H9 (cell line): ENCODE results near the gene DNALI1. TPM values are rescaled to one million over a fixed set of nuclear protein-coding genes. Genes with fewer than 3 reads are reported as not detected.

Source experiments
- DNase-seq: peaks from one replicate; pipeline ENCODE4 v3.0.0-alpha.2; 2017
- H2AFZ ChIP-seq: one replicate; pipeline ENCODE4 v1.6.1; 2013; ENCODE audit warnings: mild to moderate bottlenecking, low read length, control low read depth, moderate library complexity
- H2AK5ac ChIP-seq: 2 replicates; pipeline ENCODE4 v1.6.1; 2013; ENCODE audit warnings: low read length, control low read depth, mixed read lengths; ENCODE audit not compliant: insufficient read length
- H2BK120ac ChIP-seq: one replicate; pipeline ENCODE4 v1.6.1; 2013; ENCODE audit warnings: low read depth, mild to moderate bottlenecking, low read length, control low read depth, inconsistent platforms; ENCODE audit not compliant: poor library complexity, severe bottlenecking
- H2BK12ac ChIP-seq: 2 replicates; pipeline ENCODE4 v1.6.1; 2013; ENCODE audit warnings: low read length, control low read depth, mixed read lengths, low read depth; ENCODE audit not compliant: insufficient read length
- H2BK15ac ChIP-seq: 2 replicates; pipeline ENCODE4 v1.6.1; 2013; ENCODE audit warnings: low read depth, low read length, control low read depth
- H2BK20ac ChIP-seq: one replicate; pipeline ENCODE4 v1.6.1; 2013; ENCODE audit warnings: low read depth, mild to moderate bottlenecking, low read length, control low read depth, inconsistent platforms; ENCODE audit not compliant: poor library complexity, severe bottlenecking
- H2BK5ac ChIP-seq: 2 replicates; pipeline ENCODE4 v1.6.1; 2013; ENCODE audit warnings: low read length, control low read depth, mixed read lengths; ENCODE audit not compliant: insufficient read length
- H3K14ac ChIP-seq: 2 replicates; pipeline ENCODE4 v1.6.1; 2013; ENCODE audit warnings: low read length, control low read depth; ENCODE audit not compliant: insufficient read depth
- H3K18ac ChIP-seq: 2 replicates; pipeline ENCODE4 v1.6.1; 2013; ENCODE audit warnings: low read depth, mild to moderate bottlenecking, mixed read lengths, low read length, control low read depth; ENCODE audit not compliant: insufficient read length
- H3K23ac ChIP-seq: 2 replicates; pipeline ENCODE4 v1.6.1; 2013; ENCODE audit warnings: low read length, control low read depth, mixed read lengths, low read depth; ENCODE audit not compliant: insufficient read length
- H3K23me2 ChIP-seq: 2 replicates; pipeline ENCODE4 v1.6.1; 2013; ENCODE audit warnings: low read depth, mild to moderate bottlenecking, mixed read lengths, low read length, control low read depth; ENCODE audit not compliant: insufficient read length, poor library complexity, severe bottlenecking
- H3K27ac ChIP-seq: 2 replicates; pipeline ENCODE4 v1.5.1; 2013; ENCODE audit warnings: low read length, control low read depth, mixed read lengths, low read depth; ENCODE audit not compliant: insufficient read length
- H3K27me3 ChIP-seq: 2 replicates; pipeline ENCODE4 v1.6.1; 2013; ENCODE audit warnings: low read length, control low read depth, inconsistent platforms; ENCODE audit not compliant: insufficient read depth
- H3K4ac ChIP-seq: 2 replicates; pipeline ENCODE4 v1.6.1; 2013; ENCODE audit warnings: low read depth, mild to moderate bottlenecking, control low read depth, inconsistent platforms, low read length, moderate library complexity
- H3K4me1 ChIP-seq: 2 replicates; pipeline ENCODE4 v1.6.1; 2013; ENCODE audit warnings: low read length, control low read depth, inconsistent platforms; ENCODE audit not compliant: insufficient read depth
- H3K4me2 ChIP-seq: 2 replicates; pipeline ENCODE4 v1.6.1; 2013; ENCODE audit warnings: low read length, control low read depth, mixed read lengths; ENCODE audit not compliant: insufficient read length, insufficient read depth
- H3K56ac ChIP-seq: 2 replicates; pipeline ENCODE4 v1.6.1; 2013; ENCODE audit warnings: low read depth, mild to moderate bottlenecking, mixed read lengths, low read length, control low read depth; ENCODE audit not compliant: insufficient read length
- H3K79me1 ChIP-seq: 2 replicates; pipeline ENCODE4 v1.6.1; 2013; ENCODE audit warnings: low read depth, mild to moderate bottlenecking, moderate library complexity, low read length, control low read depth, inconsistent platforms; ENCODE audit not compliant: insufficient read depth, poor library complexity, severe bottlenecking
- H3K79me2 ChIP-seq: 2 replicates; pipeline ENCODE4 v1.6.1; 2013; ENCODE audit warnings: low read length, control low read depth, inconsistent platforms; ENCODE audit not compliant: insufficient read depth
- H3K9ac ChIP-seq: 2 replicates; pipeline ENCODE4 v1.6.1; 2013; ENCODE audit warnings: low read length, control low read depth, mixed read lengths; ENCODE audit not compliant: insufficient read length; ENCODE audit errors: extremely low read depth
- H3K9me3 ChIP-seq: one replicate; pipeline ENCODE4 v1.6.1; 2013; ENCODE audit warnings: low read depth, low read length, inconsistent platforms; ENCODE audit not compliant: control insufficient read depth
- H3T11ph ChIP-seq: one replicate; pipeline ENCODE4 v1.6.1; 2013; ENCODE audit warnings: mild to moderate bottlenecking, low read length, control low read depth, inconsistent platforms
- H4K20me1 ChIP-seq: one replicate; pipeline ENCODE4 v1.6.1; 2013; ENCODE audit not compliant: control insufficient read depth, insufficient read length, insufficient read depth
- H4K5ac ChIP-seq: 2 replicates; pipeline ENCODE4 v1.6.1; 2013; ENCODE audit warnings: low read depth, mild to moderate bottlenecking, mixed read lengths, low read length, control low read depth; ENCODE audit not compliant: insufficient read length
- H4K8ac ChIP-seq: replicated peaks from 2 replicates; pipeline ENCODE4 v1.6.1; 2013; ENCODE audit warnings: low read length, control low read depth, mixed read lengths, low read depth; ENCODE audit not compliant: insufficient read length
- H4K91ac ChIP-seq: 2 replicates; pipeline ENCODE4 v1.6.1; 2013; ENCODE audit warnings: low read depth, mild to moderate bottlenecking, moderate library complexity, mixed read lengths, low read length, control low read depth; ENCODE audit not compliant: insufficient read length
- H3K27ac Mint-ChIP-seq, 3 experiments: 2 replicates in 2 of 3; 3 replicates in 1 of 3; pipeline ENCODE4 v1.8.0; 2020 to 2021; ENCODE audit warnings: mixed read lengths in 3 of 3, mild to moderate bottlenecking in 1 of 3, moderate library complexity in 1 of 3
- H3K27me3 Mint-ChIP-seq: 2 replicates; pipeline ENCODE4 v1.8.0; 2021; ENCODE audit warnings: low read depth, mild to moderate bottlenecking, moderate library complexity, mixed read lengths
- H3K36me3 Mint-ChIP-seq, 3 experiments: 2 replicates in 2 of 3; 3 replicates in 1 of 3; pipeline ENCODE4 v1.8.0; 2020 to 2021; ENCODE audit warnings: low read depth in 3 of 3, mixed read lengths in 3 of 3; ENCODE audit not compliant: insufficient read depth in 1 of 3
- H3K4me1 Mint-ChIP-seq, 2 experiments: 2 replicates each; pipeline ENCODE4 v1.8.0; 2020; ENCODE audit warnings: mixed read lengths in 2 of 2
- H3K4me3 Mint-ChIP-seq, 2 experiments: 2 replicates in 1 of 2; 3 replicates in 1 of 2; pipeline ENCODE4 v1.8.0; 2020 to 2021; ENCODE audit warnings: mild to moderate bottlenecking in 2 of 2, mixed read lengths in 2 of 2, moderate library complexity in 1 of 2
- H3K9me3 Mint-ChIP-seq, 2 experiments: 2 replicates in 1 of 2; 3 replicates in 1 of 2; pipeline ENCODE4 v1.8.0; 2020; ENCODE audit warnings: mild to moderate bottlenecking in 2 of 2, mixed read lengths in 2 of 2, moderate library complexity in 1 of 2
- CTCF ChIP-seq: fragments of 200-600 bp; sonication (generic); conservative IDR thresholded peaks from 3 replicates; pipeline ENCODE4 v1.8.0; 2021; ENCODE audit warnings: antibody characterized with exemption, mild to moderate bottlenecking
- WGBS: extraction: QIAGEN DNeasy Blood & Tissue Kit; methylation state at CpG from one replicate; pipeline ENCODE4 v1.1.7; 2013; ENCODE audit warnings: missing lambda C conversion rate, low lambda C conversion rate, mixed read lengths; ENCODE audit not compliant: insufficient read length; ENCODE audit errors: extremely low coverage; 5-methylcytosine and 5-hydroxymethylcytosine counted together
- long read RNA-seq: library from polyadenylated mRNA; unstranded; transcript quantifications from one replicate; pipeline ENCODE4 v2.0.0, GENCODE V29; 2020
- total RNA-seq: library from RNA; stranded (reverse); gene quantifications from 2 replicates; pipeline ENCODE4 v1.2.1, GENCODE V29; 2021

The DNALI1 gene
- total RNA-seq, result 18.0 and 18.9 TPM in 2 replicates
- long read RNA-seq, transcript DNALI1-201 (6 exons, 2,649 nt), result major isoform, 19 of 29 reads
- long read RNA-seq, partial matches to known transcripts, result 0 of 29 reads
- long read RNA-seq, other reads (novel, unspliced or antisense), result 6 of 29 reads

- Histone ChIP-seq H3K4me1 (no peaks in the 10 kb centered on the region), H4K20me1 (no peaks in the 10 kb centered on the region), H3K23me2 (peaks cover 12% of the 10 kb centered on the region), H3K27ac (no peak within 1 kb of the TSS), H2BK15ac (no peak within 1 kb of the TSS), H3K14ac (peak within 1 kb of the TSS; percentile 92; the same call in 1 of the 2 replicates), H2AK5ac (no peak within 1 kb of the TSS), H3K4ac (no peak within 1 kb of the TSS; the same call in 1 of the 2 replicates), H2BK20ac (no peak within 1 kb of the TSS), H3T11ph (peak within 1 kb of the TSS; percentile 82), H3K27me3 (no peaks in the 10 kb centered on the region), H2BK12ac (peak within 1 kb of the TSS; percentile 18), H2BK120ac (peak within 1 kb of the TSS; percentile 89), H4K91ac (peak within 1 kb of the TSS; percentile 12), H3K79me1 (no peaks in the 10 kb centered on the region), H4K8ac (no peak within 1 kb of the TSS), H3K23ac (no peak within 1 kb of the TSS), H3K79me2 (no peaks in the 10 kb centered on the region; the same call in 1 of the 2 replicates), H3K56ac (no peak within 1 kb of the TSS), H4K5ac (no peak within 1 kb of the TSS), H3K9me3 (no peaks in the 10 kb centered on the region), H3K18ac (peak within 1 kb of the TSS; percentile 71), H3K9ac (peak within 1 kb of the TSS; percentile 52), H3K4me2 (peak within 1 kb of the TSS; percentile 60), H2AFZ (peak within 1 kb of the TSS; percentile 75), H2BK5ac (no peak within 1 kb of the TSS)
- no peak for TF ChIP-seq CTCF
- Mint-ChIP-seq H3K36me3 (peaks cover 2 to 21% (median 14%) of the 10 kb centered on the region in 3 experiments; a peak in 5 of 7 replicates), H3K4me1 (peaks cover 27 to 30% of the 10 kb centered on the region in 2 experiments), H3K9me3 (peaks cover 5 to 6% of the 10 kb centered on the region in 2 experiments; a peak in 3 of 5 replicates), H3K27ac (peak within 1 kb of the TSS; percentile 33 to 98 (median 69); a peak in 6 of 7 replicates), H3K27me3 (peaks cover 4% of the 10 kb centered on the region), H3K4me3 (peak within 1 kb of the TSS; percentile 81 to 86)
- no CpG with 5 or more reads among the region's 31 CpGs for WGBS
- DNase-seq, result peak; percentile 97
Observed at GRCh38 chr1:37556712-37557196, at the start of gene DNALI1. Gene DNALI1 (plus strand): TSS chr1:37556940. CDS start chr1:37556995, 55 bp downstream.
